Endothelial cell of umbilical vein (primary cell): ENCODE measurements around the gene LGALS7B. TPM values are rescaled to one million over a fixed set of nuclear protein-coding genes. Genes with fewer than 3 reads are reported as not detected.
"Not testable (repeated sequence)": the region's sequence is repeated elsewhere in the genome, so short reads cannot be mapped to it uniquely, and the experiment has no call there.

Experiments used
- BruUV-seq: library from RNA; stranded (reverse); fragments of 400-500 nt; replicated peaks from 2 replicates; lab custom pipeline; 2021; lab: Mats Ljungman, UMichigan
- CTCF ChIA-PET: fragments of 300-600, 350-600 bp; sonication (Branson Sonifier 250); formaldehyde crosslinking; loops from one replicate; lab custom pipeline; 2021; ENCODE audit warnings: antibody characterized with exemption, inconsistent platforms; lab: Charles Lee
- POLR2A ChIA-PET: fragments of 300-600, 350-600 bp; sonication (Branson Sonifier 250); formaldehyde crosslinking; loops from one replicate; lab custom pipeline; 2021; ENCODE audit warnings: antibody characterized with exemption, inconsistent platforms; lab: Charles Lee
- DNase-seq: peaks from one replicate; pipeline ENCODE4 v3.0.0-alpha.2; 2011; ENCODE audit warnings: low read depth, low spot score
- FAIRE-seq: peaks from 2 replicates; lab custom pipeline; 2011; peaks lifted over from hg19 to GRCh38; lab: Jason Lieb, UNC
- H2AFZ ChIP-seq: 2 replicates; pipeline ENCODE4 v1.6.0; 2012; ENCODE audit warnings: low read depth, low read length, control low read depth, inconsistent platforms
- H3K27ac ChIP-seq: 2 replicates; pipeline ENCODE4 v1.5.1; 2011; ENCODE audit warnings: low read depth, mild to moderate bottlenecking, control low read depth, low read length, moderate library complexity; ENCODE audit not compliant: insufficient read depth
- H3K27me3 ChIP-seq, 2 experiments: 2 replicates each; pipeline versions ENCODE4 v1.6.0 to v1.6.1; 2011; ENCODE audit warnings: low read length in 2 of 2, mixed read lengths in 1 of 2; ENCODE audit not compliant: control insufficient read depth in 2 of 2, insufficient read depth in 2 of 2
- H3K36me3 ChIP-seq, 2 experiments: 2 replicates in 1 of 2; 3 replicates in 1 of 2; pipeline ENCODE4 v1.5.1; 2011; ENCODE audit warnings: low read length in 2 of 2, mild to moderate bottlenecking in 1 of 2, moderate library complexity in 1 of 2; ENCODE audit not compliant: control insufficient read depth in 2 of 2, insufficient read depth in 2 of 2; ENCODE audit errors: extremely low read depth in 1 of 2
- H3K4me1 ChIP-seq: 3 replicates; pipeline ENCODE4 v1.5.1; 2011; ENCODE audit warnings: mild to moderate bottlenecking, low read length; ENCODE audit not compliant: control insufficient read depth, insufficient read depth; ENCODE audit errors: extremely low read depth
- H3K4me2 ChIP-seq: 2 replicates; pipeline ENCODE4 v1.6.1; 2011; ENCODE audit warnings: low read length, control low read depth, mixed read lengths; ENCODE audit not compliant: insufficient read depth
- H3K4me3 ChIP-seq, 3 experiments: fragments of 200-600 bp in 1 of 3; sonication (generic), shearing (Covaris generic) in 1 of 3; replicated peaks in 1 of 3; 2 replicates each; pipeline ENCODE4 v1.5.1; 2011 to 2016; ENCODE audit warnings: control low read depth in 3 of 3, low read length in 3 of 3, mild to moderate bottlenecking in 2 of 3, inconsistent platforms in 1 of 3, low read depth in 1 of 3, moderate library complexity in 1 of 3; ENCODE audit not compliant: insufficient read depth in 1 of 3
- H3K79me2 ChIP-seq: 2 replicates; pipeline ENCODE4 v1.6.0; 2012; ENCODE audit warnings: low read length, inconsistent platforms; ENCODE audit not compliant: control insufficient read depth, insufficient read depth
- H3K9ac ChIP-seq: replicated peaks from 2 replicates; pipeline ENCODE3; 2011; ENCODE audit warnings: low read length, control low read depth; ENCODE audit not compliant: insufficient read depth; ENCODE audit errors: extremely low read depth
- H3K9me1 ChIP-seq: replicated peaks from 3 replicates; pipeline ENCODE4 v1.6.0; 2011; ENCODE audit warnings: mild to moderate bottlenecking, low read length; ENCODE audit not compliant: control insufficient read depth, insufficient read depth; ENCODE audit errors: extremely low read depth
- H3K9me3 ChIP-seq: replicated peaks from 2 replicates; pipeline ENCODE4 v1.5.1; 2012; ENCODE audit warnings: low read length, inconsistent platforms; ENCODE audit not compliant: control insufficient read depth, insufficient read depth
- H4K20me1 ChIP-seq: replicated peaks from 2 replicates; pipeline ENCODE3; 2011; ENCODE audit warnings: mild to moderate bottlenecking, low read length; ENCODE audit not compliant: control insufficient read depth, insufficient read depth; ENCODE audit errors: extremely low read depth
- EZH2 ChIP-seq: IDR thresholded peaks from 2 replicates; pipeline ENCODE4 v1.6.1; 2012; ENCODE audit warnings: borderline replicate concordance, low read depth, mild to moderate bottlenecking, moderate library complexity, low read length, inconsistent platforms; ENCODE audit not compliant: severe bottlenecking
- FOS ChIP-seq: IDR thresholded peaks from 2 replicates; pipeline ENCODE4 v1.6.1; 2011; ENCODE audit warnings: mild to moderate bottlenecking, low read length, moderate library complexity, borderline replicate concordance; ENCODE audit not compliant: insufficient read depth
- GATA2 ChIP-seq: IDR thresholded peaks from 2 replicates; pipeline ENCODE4 v1.7.0; 2011; ENCODE audit warnings: low read depth, mild to moderate bottlenecking, moderate library complexity, mixed read lengths, low read length; ENCODE audit not compliant: insufficient read length, insufficient read depth
- JUN ChIP-seq: IDR thresholded peaks from 2 replicates; pipeline ENCODE4 v1.6.1; 2011; ENCODE audit warnings: borderline replicate concordance, low read depth; ENCODE audit not compliant: insufficient read length, insufficient read depth
- MYC ChIP-seq: IDR thresholded peaks from one replicate; pipeline ENCODE4 v1.6.1; 2011; ENCODE audit warnings: mild to moderate bottlenecking, low read depth, low read length
- POLR2A ChIP-seq: IDR thresholded peaks from 2 replicates; pipeline ENCODE4 v1.6.1; 2012; ENCODE audit warnings: low read depth, mild to moderate bottlenecking, control low read depth, low read length
- POLR2AphosphoS5 ChIP-seq: IDR thresholded peaks from 2 replicates; pipeline ENCODE4 v1.6.1; 2012; ENCODE audit warnings: low read depth, mild to moderate bottlenecking, control low read depth, low read length, moderate library complexity; ENCODE audit not compliant: insufficient read depth
- dilution Hi-C: fragments of 300-500 bp; cut with MboI; formaldehyde crosslinking; loops from one replicate; pipeline ENCODE4 v1.15.0; 2019; ENCODE audit warnings: low sequenced_read_pairs; ENCODE audit not compliant: extremely low pct_ligation_motif_present
- intact Hi-C: fragments of 100-400 bp; cut with micrococcal nuclease; formaldehyde crosslinking; loops from one replicate; pipeline ENCODE4 v1.10.0; 2022
- polyA plus RNA-seq, 4 experiments: library from polyadenylated mRNA; depleted of rRNA in 3 of 4; stranded (reverse) in 3 of 4; unstranded in 1 of 4; fragments of >200 nt; gene quantifications; 2 replicates each; pipeline versions ENCODE4 v1.2.1 to v1.2.3, GENCODE V29; 2011 to 2012; ENCODE audit warnings: missing spikeins in 1 of 4
- total RNA-seq: library from RNA; stranded (reverse); gene quantifications from 2 replicates; pipeline ENCODE4 v1.2.3, GENCODE V29; 2021
- TF ChIP-seq, protein P1 (sequence below): IDR thresholded peaks from 2 replicates; pipeline ENCODE4 v1.6.1; 2011; ENCODE audit not compliant: insufficient read depth, insufficient read length
- TF ChIP-seq, protein P2 (sequence below), 2 donors: IDR thresholded peaks; 1 replicate in 1 of 2; 2 replicates in 1 of 2; pipeline ENCODE4 v1.5.1; 2011; ENCODE audit warnings: low read length in 2 of 2, mild to moderate bottlenecking in 2 of 2, moderate library complexity in 2 of 2, control low read depth in 1 of 2, inconsistent platforms in 1 of 2, low read depth in 1 of 2; ENCODE audit not compliant: insufficient read depth in 1 of 2; ENCODE audit errors: extremely low read depth in 1 of 2

Gene LGALS7B
- total and polyA plus RNA-seq, 2 donors (not counting 3 experiments of a cell fraction or from before 2014, with no cell fraction given) = not detected

DNA sequence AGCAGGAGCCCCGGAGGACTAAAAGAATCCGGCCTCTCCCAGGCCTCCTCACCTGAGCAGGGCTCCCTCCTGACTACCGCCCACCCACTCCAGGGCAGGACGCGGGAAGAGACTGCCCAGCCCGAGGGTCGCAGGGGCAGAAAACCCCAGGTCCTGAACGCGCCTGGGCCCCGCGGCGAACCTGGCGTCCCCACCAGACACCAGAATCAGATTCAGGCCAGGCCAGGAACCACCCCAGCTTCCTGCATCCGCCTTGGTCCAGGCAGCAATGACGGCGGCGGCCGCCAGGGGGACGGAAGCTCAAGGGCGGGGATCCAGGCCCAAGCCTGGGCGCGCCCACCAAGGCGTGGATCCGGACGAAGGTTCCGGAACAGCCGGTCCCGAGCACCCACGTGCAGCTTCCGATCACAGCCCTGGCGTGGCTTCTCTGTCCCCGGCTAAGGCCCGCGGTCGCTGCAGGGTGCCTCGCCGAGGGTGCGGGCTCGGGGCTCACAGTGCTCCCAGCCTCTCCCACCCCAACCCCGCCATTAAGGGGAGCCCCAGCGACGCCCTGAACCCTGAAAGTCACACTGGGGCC is 19.3 kb upstream of the LGALS7B start:
- Histone ChIP-seq H3K4me3 (peak overlapping the region in 1 of 3 experiments; percentile 18), H3K9me1 (no peaks in the 10 kb centered on the region), H3K27ac (no peak overlapping the region), H3K4me1 (peaks cover 4% of the 10 kb centered on the region), H3K9me3 (no peaks in the 10 kb centered on the region), H3K4me2 (no peak overlapping the region), H3K9ac (peak overlapping the region; percentile 55), H3K36me3 (no peaks in the 10 kb centered on the region), H3K79me2 (no peaks in the 10 kb centered on the region), H4K20me1 (no peaks in the 10 kb centered on the region), H2AFZ (peak overlapping the region; percentile 95), H3K27me3 (no peaks in the 10 kb centered on the region)
- FAIRE-seq (peak; percentile 96), DNase-seq (peak; percentile 70)
- ChIA-PET POLR2A (interaction anchor here (1.0 kb wide), 1 partner anchor 80 kb away, joined by 5 read pairs; no protein-coding TSS in a partner anchor), CTCF (interaction anchor here (0.6 to 1.7 kb wide), 30 partner anchors 9 to 367 kb away, joined by 3 to 24 read pairs (median 5); partner anchors contain the start of genes ECH1, FAM98C, LGALS4 and MRPS12)
- intact Hi-C loops = loop anchor here (2.0 to 5.0 kb wide), 2 partner anchors 63 to 79 kb away; partner anchors contain the start of genes ECH1 and HNRNPL
- dilution Hi-C loops = no loop called here
- TF ChIP-seq, protein P1, sequence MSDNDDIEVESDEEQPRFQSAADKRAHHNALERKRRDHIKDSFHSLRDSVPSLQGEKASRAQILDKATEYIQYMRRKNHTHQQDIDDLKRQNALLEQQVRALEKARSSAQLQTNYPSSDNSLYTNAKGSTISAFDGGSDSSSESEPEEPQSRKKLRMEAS = peak; percentile 70
- no peak for TF ChIP-seq FOS
- TF ChIP-seq, protein P2, sequence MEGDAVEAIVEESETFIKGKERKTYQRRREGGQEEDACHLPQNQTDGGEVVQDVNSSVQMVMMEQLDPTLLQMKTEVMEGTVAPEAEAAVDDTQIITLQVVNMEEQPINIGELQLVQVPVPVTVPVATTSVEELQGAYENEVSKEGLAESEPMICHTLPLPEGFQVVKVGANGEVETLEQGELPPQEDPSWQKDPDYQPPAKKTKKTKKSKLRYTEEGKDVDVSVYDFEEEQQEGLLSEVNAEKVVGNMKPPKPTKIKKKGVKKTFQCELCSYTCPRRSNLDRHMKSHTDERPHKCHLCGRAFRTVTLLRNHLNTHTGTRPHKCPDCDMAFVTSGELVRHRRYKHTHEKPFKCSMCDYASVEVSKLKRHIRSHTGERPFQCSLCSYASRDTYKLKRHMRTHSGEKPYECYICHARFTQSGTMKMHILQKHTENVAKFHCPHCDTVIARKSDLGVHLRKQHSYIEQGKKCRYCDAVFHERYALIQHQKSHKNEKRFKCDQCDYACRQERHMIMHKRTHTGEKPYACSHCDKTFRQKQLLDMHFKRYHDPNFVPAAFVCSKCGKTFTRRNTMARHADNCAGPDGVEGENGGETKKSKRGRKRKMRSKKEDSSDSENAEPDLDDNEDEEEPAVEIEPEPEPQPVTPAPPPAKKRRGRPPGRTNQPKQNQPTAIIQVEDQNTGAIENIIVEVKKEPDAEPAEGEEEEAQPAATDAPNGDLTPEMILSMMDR (IDR thresholded peaks at IDR 0.05; ENCODE audit: extremely low read depth in 1 of 2, insufficient read depth in 1 of 2, low read depth in 1 of 2, low read length in 2 of 2) = peak; percentile 79 to 84
- TF ChIP-seq GATA2 = no peak
- no peak for TF ChIP-seq EZH2
- peak; percentile 77 for TF ChIP-seq POLR2AphosphoS5
- no peak for TF ChIP-seq POLR2A
- TF ChIP-seq JUN = no peak
- TF ChIP-seq MYC = peak; percentile 36
- BruUV-seq = no TSS peak

DNA sequence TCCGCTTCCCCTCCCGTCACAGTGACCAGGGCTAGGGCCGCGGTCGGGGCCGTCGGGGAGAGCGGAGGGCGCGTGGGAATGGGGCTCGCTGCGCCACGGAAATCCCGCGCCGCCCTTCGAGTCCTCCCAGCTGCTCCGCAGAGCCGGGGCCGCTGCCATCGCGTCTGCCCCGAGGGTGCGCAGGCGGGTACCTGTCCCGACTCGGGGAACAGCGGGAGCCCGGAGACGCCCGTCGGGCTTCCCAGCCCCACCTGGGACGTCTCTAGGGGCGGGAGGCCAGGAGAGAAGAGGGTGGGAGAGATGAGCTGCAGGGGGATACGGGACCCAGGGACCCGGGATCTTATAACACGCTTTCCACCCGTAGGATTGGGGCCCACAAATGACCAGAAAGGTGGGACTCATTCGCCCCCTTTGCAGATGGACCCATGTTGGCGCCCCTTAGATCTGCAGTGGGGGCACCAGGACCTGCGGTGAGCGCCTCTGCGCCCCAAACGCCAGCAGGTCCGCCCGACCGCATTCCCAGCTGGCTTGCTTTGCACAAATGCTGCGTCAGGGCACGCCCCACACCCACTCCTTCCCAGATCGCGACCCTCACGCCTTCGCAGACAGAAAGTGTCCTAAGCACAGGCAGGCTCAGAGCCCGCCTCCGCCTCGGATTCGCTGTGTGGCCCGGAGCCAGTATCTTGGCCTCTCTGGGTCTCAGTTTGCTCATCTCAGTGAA is 18.6 kb upstream of the LGALS7B start:
- H3K27me3 ChIP-seq, H3K9me1 ChIP-seq, H3K79me2 ChIP-seq, H3K4me1 ChIP-seq, H3K27ac ChIP-seq, BruUV-seq, intact Hi-C loops, H4K20me1 ChIP-seq, dilution Hi-C loops, H3K36me3 ChIP-seq, DNase-seq, H3K4me2 ChIP-seq, H3K9ac ChIP-seq, H3K9me3 ChIP-seq, FAIRE-seq: not testable (repeated sequence)
- H2AFZ ChIP-seq = peak overlapping the region; percentile 66
- CTCF ChIA-PET = interaction anchor here (0.6 to 1.7 kb wide), 25 partner anchors 8 to 368 kb away, joined by 3 to 24 read pairs (median 5); partner anchors contain the start of genes ECH1, FAM98C, LGALS4 and MRPS12
- peak overlapping the region in 1 of 3 experiments; percentile 18 for H3K4me3 ChIP-seq
- POLR2A ChIA-PET = interaction anchor here (1.0 kb wide), 1 partner anchor 79 kb away, joined by 5 read pairs; no protein-coding TSS in a partner anchor
